ENCODE measurements around the gene STYX.
A peak's percentile ranks its signal among the peaks of the same experiment; 100 is the strongest.

The STYX gene

GRCh38 chr14:52786887-52787286 is 56.9 kb downstream of the STYX start:
- no peak for DNase-seq (ENCODE audit: low spot score in 2 of 2)
- Histone ChIP-seq H3K9me3 (no peaks in the 10 kb centered on the region), H3K27me3 (ENCODE audit: low read depth) (no peaks in the 10 kb centered on the region), H3K36me3 (replicated peaks) (peaks cover 18% of the 10 kb centered on the region), H3K4me1 (peaks cover 15% of the 10 kb centered on the region), H3K4me3 (no peak overlapping the region)
- in situ Hi-C loops (cut with MboI; ENCODE audit: low sequenced_read_pairs) = no loop called here

GRCh38 chr14:52789118-52789517 is 59.2 kb downstream of the STYX start:
- H3K9me3 ChIP-seq = no peaks in the 10 kb centered on the region
- no peaks in the 10 kb centered on the region for H3K27me3 ChIP-seq (ENCODE audit: low read depth)
- no peak for DNase-seq (ENCODE audit: low spot score in 2 of 2)
- in situ Hi-C loops (cut with MboI; ENCODE audit: low sequenced_read_pairs) = no loop called here
- H3K36me3 ChIP-seq (replicated peaks) = peaks cover 1% of the 10 kb centered on the region; the same call in 1 of the 2 replicates
- H3K4me3 ChIP-seq = peak overlapping the region; percentile 67
- H3K4me1 ChIP-seq = peaks cover 15% of the 10 kb centered on the region

GRCh38 chr14:52790011-52790755 is 60.2 kb downstream of the STYX start:
- Histone ChIP-seq H3K9me3 (no peaks in the 10 kb centered on the region), H3K27me3 (ENCODE audit: low read depth) (no peaks in the 10 kb centered on the region), H3K4me1 (peaks cover 15% of the 10 kb centered on the region), H3K4me3 (peak overlapping the region; percentile 67), H3K36me3 (replicated peaks) (no peaks in the 10 kb centered on the region)
- DNase-seq (ENCODE audit: low spot score in 2 of 2) = no peak
- in situ Hi-C loops (cut with MboI; ENCODE audit: low sequenced_read_pairs) = no loop called here

- peak overlapping the region; percentile 67 for H3K4me3 ChIP-seq
- in situ Hi-C loops (cut with MboI; ENCODE audit: low sequenced_read_pairs) = no loop called here
- no peaks in the 10 kb centered on the region for H3K27me3 ChIP-seq (ENCODE audit: low read depth)
- DNase-seq (ENCODE audit: low spot score in 2 of 2) = no peak
- H3K36me3 ChIP-seq (replicated peaks) = no peaks in the 10 kb centered on the region
- peaks cover 15% of the 10 kb centered on the region for H3K4me1 ChIP-seq
- no peaks in the 10 kb centered on the region for H3K9me3 ChIP-seq
Measured at GRCh38 chr14:52790756-52791222, 60.8 kb downstream of the STYX start.

- Histone ChIP-seq H3K4me3 (peak within 1 kb of the TSS; percentile 67), H3K9me3 (no peaks in the 10 kb centered on the region), H3K4me1 (peaks cover 15% of the 10 kb centered on the region), H3K27me3 (ENCODE audit: low read depth) (no peaks in the 10 kb centered on the region), H3K36me3 (replicated peaks) (no peaks in the 10 kb centered on the region)
- peak; percentile 84 to 93 for DNase-seq (ENCODE audit: low spot score in 2 of 2)
- in situ Hi-C loops (cut with MboI; ENCODE audit: low sequenced_read_pairs) = no loop called here
Measured at GRCh38 chr14:52791223-52792096, 61.5 kb downstream of the STYX start, which contains the start of gene GNPNAT1. GNPNAT1 (minus strand) TSS chr14:52791607; CDS start chr14:52784650, 6,957 bp downstream.

- no peak for DNase-seq (ENCODE audit: low spot score in 2 of 2)
- H3K4me1 ChIP-seq = peaks cover 14% of the 10 kb centered on the region
- no peaks in the 10 kb centered on the region for H3K9me3 ChIP-seq
- no peaks in the 10 kb centered on the region for H3K36me3 ChIP-seq (replicated peaks)
- peak overlapping the region; percentile 28 for H3K4me3 ChIP-seq
- H3K27me3 ChIP-seq (ENCODE audit: low read depth) = no peaks in the 10 kb centered on the region
- in situ Hi-C loops (cut with MboI; ENCODE audit: low sequenced_read_pairs) = no loop called here
Measured at GRCh38 chr14:52792097-52792415, 62.1 kb downstream of the STYX start.

GRCh38 chr14:52793061-52793460 is 63.1 kb downstream of the STYX start:
- H3K4me3 ChIP-seq = no peak overlapping the region
- H3K27me3 ChIP-seq (ENCODE audit: low read depth) = no peaks in the 10 kb centered on the region
- DNase-seq (ENCODE audit: low spot score in 2 of 2) = no peak
- in situ Hi-C loops (cut with MboI; ENCODE audit: low sequenced_read_pairs) = no loop called here
- H3K36me3 ChIP-seq (replicated peaks) = no peaks in the 10 kb centered on the region
- H3K9me3 ChIP-seq = no peaks in the 10 kb centered on the region
- H3K4me1 ChIP-seq = peaks cover 5% of the 10 kb centered on the region

GRCh38 chr14:52797653-52798052 is 67.7 kb downstream of the STYX start:
- Histone ChIP-seq H3K36me3 (replicated peaks) (no peaks in the 10 kb centered on the region), H3K4me1 (no peaks in the 10 kb centered on the region), H3K4me3 (no peak overlapping the region), H3K9me3 (no peaks in the 10 kb centered on the region), H3K27me3 (ENCODE audit: low read depth) (no peaks in the 10 kb centered on the region)
- in situ Hi-C loops (cut with MboI; ENCODE audit: low sequenced_read_pairs) = no loop called here
- no peak for DNase-seq (ENCODE audit: low spot score in 2 of 2)

- Histone ChIP-seq H3K4me1 (no peaks in the 10 kb centered on the region), H3K9me3 (no peaks in the 10 kb centered on the region), H3K4me3 (no peak overlapping the region), H3K27me3 (ENCODE audit: low read depth) (no peaks in the 10 kb centered on the region), H3K36me3 (replicated peaks) (no peaks in the 10 kb centered on the region)
- DNase-seq (ENCODE audit: low spot score in 2 of 2) = no peak
- in situ Hi-C loops (cut with MboI; ENCODE audit: low sequenced_read_pairs) = no loop called here
Measured at GRCh38 chr14:52798826-52799225, 68.9 kb downstream of the STYX start.

GRCh38 chr14:52801014-52801712 is 71.2 kb downstream of the STYX start:
- Histone ChIP-seq H3K4me3 (no peak overlapping the region), H3K9me3 (no peaks in the 10 kb centered on the region), H3K36me3 (replicated peaks) (no peaks in the 10 kb centered on the region), H3K4me1 (no peaks in the 10 kb centered on the region), H3K27me3 (ENCODE audit: low read depth) (no peaks in the 10 kb centered on the region)
- no peak for DNase-seq (ENCODE audit: low spot score in 2 of 2)
- in situ Hi-C loops (cut with MboI; ENCODE audit: low sequenced_read_pairs) = loop anchor here (25.0 kb wide), 1 partner anchor 489 kb away; the partner anchor contains the start of gene PTGER2

- Histone ChIP-seq H3K9me3 (no peaks in the 10 kb centered on the region), H3K27me3 (ENCODE audit: low read depth) (no peaks in the 10 kb centered on the region), H3K4me3 (no peak overlapping the region), H3K36me3 (replicated peaks) (no peaks in the 10 kb centered on the region), H3K4me1 (no peaks in the 10 kb centered on the region)
- DNase-seq (ENCODE audit: low spot score in 2 of 2) = no peak
- in situ Hi-C loops (cut with MboI; ENCODE audit: low sequenced_read_pairs) = loop anchor here (25.0 kb wide), 1 partner anchor 490 kb away; the partner anchor contains the start of gene PTGER2
Measured at GRCh38 chr14:52802597-52802996, 72.6 kb downstream of the STYX start.

- Histone ChIP-seq H3K4me3 (no peak overlapping the region), H3K4me1 (no peaks in the 10 kb centered on the region), H3K27me3 (ENCODE audit: low read depth) (no peaks in the 10 kb centered on the region), H3K9me3 (no peaks in the 10 kb centered on the region), H3K36me3 (replicated peaks) (no peaks in the 10 kb centered on the region)
- in situ Hi-C loops (cut with MboI; ENCODE audit: low sequenced_read_pairs) = loop anchor here (25.0 kb wide), 1 partner anchor 494 kb away; the partner anchor contains the start of gene PTGER2
- no peak for DNase-seq (ENCODE audit: low spot score in 2 of 2)
Measured at GRCh38 chr14:52806115-52806514, 76.1 kb downstream of the STYX start.

- in situ Hi-C loops (cut with MboI; ENCODE audit: low sequenced_read_pairs) = loop anchor here (25.0 kb wide), 1 partner anchor 496 kb away; the partner anchor contains the start of gene PTGER2
Measured at GRCh38 chr14:52808101-52808500, 78.1 kb downstream of the STYX start.

More at GRCh38 chr14:52808101-52808500, 78.1 kb downstream of the STYX start:
- H3K36me3 ChIP-seq (replicated peaks) = no peaks in the 10 kb centered on the region
- no peaks in the 10 kb centered on the region for H3K27me3 ChIP-seq (ENCODE audit: low read depth)
- no peaks in the 10 kb centered on the region for H3K9me3 ChIP-seq
- H3K4me3 ChIP-seq = no peak overlapping the region
- DNase-seq (ENCODE audit: low spot score in 2 of 2) = no peak
- no peaks in the 10 kb centered on the region for H3K4me1 ChIP-seq
